HepG2 (cell line): ENCODE measurements around the gene DENND4A. TPM values are rescaled to one million over a fixed set of nuclear protein-coding genes. Genes with fewer than 3 reads are reported as not detected.

Source experiments
- ATF2 ChIP-seq: sonication (generic); formaldehyde crosslinking; IDR thresholded peaks from 2 replicates; pipeline ENCODE4 v1.4.0; 2020; ENCODE audit warnings: missing genetic modification reagents
- DZIP1 ChIP-seq: sonication (generic); formaldehyde crosslinking; IDR thresholded peaks from 2 replicates; pipeline ENCODE4 v1.5.0; 2020; ENCODE audit warnings: mild to moderate bottlenecking, missing genetic modification reagents
- FOXP4 ChIP-seq: sonication (generic); formaldehyde crosslinking; IDR thresholded peaks from 2 replicates; pipeline ENCODE4 v1.4.0; 2020; ENCODE audit warnings: missing genetic modification reagents
- GMEB2 ChIP-seq: IDR thresholded peaks from 2 replicates; pipeline ENCODE4 v1.6.1; 2016; ENCODE audit warnings: missing biosample characterization, missing genetic modification reagents, low read depth
- KIAA2018 ChIP-seq: sonication (generic); formaldehyde crosslinking; IDR thresholded peaks from 2 replicates; pipeline ENCODE4 v1.5.0; 2020; ENCODE audit warnings: mild to moderate bottlenecking, missing genetic modification reagents, borderline replicate concordance
- MTA1 ChIP-seq: sonication (generic); formaldehyde crosslinking; IDR thresholded peaks from 2 replicates; pipeline ENCODE4 v1.4.0; 2020; ENCODE audit warnings: missing genetic modification reagents, mild to moderate bottlenecking, borderline replicate concordance
- POGZ ChIP-seq: sonication (generic); formaldehyde crosslinking; IDR thresholded peaks from 2 replicates; pipeline ENCODE4 v1.4.0; 2020; ENCODE audit warnings: mild to moderate bottlenecking, missing genetic modification reagents
- PREB ChIP-seq: sonication (generic); formaldehyde crosslinking; IDR thresholded peaks from 2 replicates; pipeline ENCODE4 v1.4.0; 2020; ENCODE audit warnings: missing genetic modification reagents
- ZNF761 ChIP-seq: sonication (generic); formaldehyde crosslinking; conservative IDR thresholded peaks from 2 replicates; pipeline ENCODE4 v1.4.0; 2020; ENCODE audit warnings: mild to moderate bottlenecking, missing genetic modification reagents
- polyA plus RNA-seq, 8 experiments: library from polyadenylated mRNA; depleted of rRNA in 3 of 8; stranded (reverse) in 7 of 8; unstranded in 1 of 8; fragments of >200 nt; fragmentation: Illumina TruSeq in 4 of 8; extraction: Trizol in 4 of 8; gene quantifications; 2 replicates each; pipeline versions ENCODE4 v1.2.1 to v1.2.3, GENCODE V29; 2011 to 2016; ENCODE audit warnings: low read depth in 4 of 8, missing spikeins in 1 of 8, mixed read lengths in 1 of 8; ENCODE audit not compliant: insufficient read depth in 1 of 8
- total RNA-seq, 5 experiments: library from RNA; depleted of rRNA; stranded (reverse); fragments of >200 nt; fragmentation: Illumina TruSeq; extraction: Trizol; gene quantifications; 2 replicates each; pipeline ENCODE4 v1.2.3, GENCODE V29; 2016; ENCODE audit warnings: low read depth in 1 of 5

Gene DENND4A
- total and polyA plus RNA-seq, 2 of the 13 experiments (the other 11 are each of a cell fraction or from before 2014, with no cell fraction given), result 13.2 to 18.6 TPM

- TF ChIP-seq ZNF761, result no peak
- no peak for TF ChIP-seq PREB (CRISPR knock-in tag)
- TF ChIP-seq ATF2 (CRISPR knock-in tag), result peak; percentile 76; the same call in 1 of the 2 replicates
- no peak for TF ChIP-seq FOXP4 (CRISPR knock-in tag)
- TF ChIP-seq GMEB2 (CRISPR knock-in tag), result no peak
- TF ChIP-seq POGZ (CRISPR knock-in tag), result peak; percentile 49; the same call in 1 of the 2 replicates
- no peak for TF ChIP-seq KIAA2018
- TF ChIP-seq MTA1 (CRISPR knock-in tag), result no peak
- no peak for TF ChIP-seq DZIP1 (CRISPR knock-in tag)
Measured at GRCh38 chr15:65766422-65767263, 25.4 kb downstream of the DENND4A start (continued).
